Hepatocyte (in vitro differentiated cells): ENCODE data around the gene TBC1D13. TPM values are rescaled to one million over a fixed set of nuclear protein-coding genes. Genes with fewer than 3 reads are reported as not detected.
"Not testable (repeated sequence)": the region's sequence is repeated elsewhere in the genome, so short reads cannot be mapped to it uniquely, and the experiment has no call there.

Experiments
- DNase-seq: peaks from one replicate; pipeline ENCODE4 v3.0.0-alpha.2; 2016; ENCODE audit warnings: low spot score
- H2AFZ ChIP-seq: fragments of 200-600 bp; sonication (generic); 2 replicates; pipeline ENCODE4 v1.6.0; 2016; ENCODE audit warnings: antibody characterized with exemption, mild to moderate bottlenecking
- H3K27ac ChIP-seq: fragments of 200-600 bp; sonication (generic); 2 replicates; pipeline ENCODE4 v1.5.1; 2016; ENCODE audit warnings: mild to moderate bottlenecking
- H3K27me3 ChIP-seq: fragments of 200-600 bp; sonication (generic); 2 replicates; pipeline ENCODE4 v1.6.1; 2016
- H3K36me3 ChIP-seq: fragments of 200-600 bp; sonication (generic); replicated peaks from 2 replicates; pipeline ENCODE4 v1.5.1; 2016; ENCODE audit warnings: low read depth; ENCODE audit not compliant: insufficient read depth
- H3K4me1 ChIP-seq: fragments of 200-600 bp; sonication (generic); 2 replicates; pipeline ENCODE4 v1.5.1; 2016; ENCODE audit warnings: mild to moderate bottlenecking, moderate library complexity; ENCODE audit not compliant: insufficient read depth
- H3K4me2 ChIP-seq: fragments of 200-600 bp; sonication (generic); 2 replicates; pipeline ENCODE4 v1.6.0; 2016
- H3K4me3 ChIP-seq: fragments of 200-600 bp; sonication (generic); 2 replicates; pipeline ENCODE4 v1.5.1; 2016; ENCODE audit warnings: mild to moderate bottlenecking
- H3K79me2 ChIP-seq: fragments of 200-600 bp; sonication (generic); 2 replicates; pipeline ENCODE4 v1.6.0; 2017; ENCODE audit warnings: mild to moderate bottlenecking
- H3K9me2 ChIP-seq: fragments of 200-600 bp; sonication (generic); replicated peaks from 2 replicates; pipeline ENCODE4 v1.6.0; 2017; ENCODE audit warnings: mild to moderate bottlenecking; ENCODE audit not compliant: insufficient read depth
- H3K9me3 ChIP-seq: fragments of 200-600 bp; sonication (generic); 2 replicates; pipeline ENCODE4 v1.5.1; 2016; ENCODE audit warnings: low read depth, mild to moderate bottlenecking
- H4K20me1 ChIP-seq: fragments of 200-600 bp; sonication (generic); 2 replicates; pipeline ENCODE4 v1.6.0; 2016; ENCODE audit warnings: mild to moderate bottlenecking; ENCODE audit not compliant: insufficient read depth, poor library complexity, severe bottlenecking
- CTCF ChIP-seq: fragments of 200-600 bp; sonication (generic); IDR thresholded peaks from 2 replicates; pipeline ENCODE4 v1.5.1; 2016; ENCODE audit warnings: antibody characterized with exemption, mild to moderate bottlenecking; ENCODE audit not compliant: poor library complexity
- EZH2 ChIP-seq: fragments of 200-600 bp; sonication (generic); IDR thresholded peaks from 2 replicates; pipeline ENCODE4 v1.6.1; 2016; ENCODE audit warnings: antibody characterized with exemption, mild to moderate bottlenecking, borderline replicate concordance
- EZH2phosphoT487 ChIP-seq: fragments of 200-600 bp; sonication (generic); IDR thresholded peaks from one replicate; pipeline ENCODE4 v1.6.1; 2018; ENCODE audit warnings: antibody characterized with exemption, mild to moderate bottlenecking, low read depth, moderate library complexity; ENCODE audit not compliant: unreplicated experiment, severe bottlenecking
- WGBS: methylation state at CpG from one replicate; pipeline ENCODE4 v1.1.6; 2016; ENCODE audit warnings: low lambda C conversion rate; ENCODE audit errors: missing lambda C conversion rate; 5-methylcytosine and 5-hydroxymethylcytosine counted together
- polyA plus RNA-seq: library from polyadenylated mRNA; unstranded; fragments of >200 nt; fragmentation: Nextera tagmentation; extraction: Ambion mirVana; gene quantifications from 2 replicates; pipeline ENCODE4 v1.2.1, GENCODE V29; 2016
- total RNA-seq: library from RNA; depleted of rRNA; stranded (reverse); fragments of >200 nt; gene quantifications from 2 replicates; pipeline ENCODE4 v1.2.3, GENCODE V29; 2014

Gene TBC1D13
- total and polyA plus RNA-seq, 2 experiments from 2014 or later: 21.4 to 25.2 TPM

GRCh38 chr9:128773049-128773448 lies 14.0 kb upstream of the TBC1D13 start:
- H3K79me2 ChIP-seq: peaks cover 28% of the 10 kb centered on the region
- H3K27me3 ChIP-seq: no peaks in the 10 kb centered on the region
- 89% methylated on average over 5 of the region's 5 CpGs for WGBS
- H3K4me3 ChIP-seq: no peak overlapping the region
- no peak for TF ChIP-seq EZH2phosphoT487
- H3K27ac ChIP-seq: no peak overlapping the region
- H2AFZ ChIP-seq: no peak overlapping the region
- H3K4me1 ChIP-seq: peaks cover 2% of the 10 kb centered on the region
- no peaks in the 10 kb centered on the region for H4K20me1 ChIP-seq
- no peaks in the 10 kb centered on the region for H3K9me3 ChIP-seq
- no peaks in the 10 kb centered on the region for H3K36me3 ChIP-seq
- no peak for DNase-seq
- no peak overlapping the region for H3K4me2 ChIP-seq
- H3K9me2 ChIP-seq: no peaks in the 10 kb centered on the region

- WGBS: 100% methylated on average over 1 of the region's 1 CpG
- Histone ChIP-seq H3K4me3 (no peak overlapping the region), H3K9me2 (no peaks in the 10 kb centered on the region), H3K27me3 (no peaks in the 10 kb centered on the region), H4K20me1 (no peaks in the 10 kb centered on the region), H3K9me3 (no peaks in the 10 kb centered on the region), H3K36me3 (no peaks in the 10 kb centered on the region), H3K79me2 (peaks cover 11% of the 10 kb centered on the region), H3K4me1 (peaks cover 2% of the 10 kb centered on the region), H3K27ac (no peak overlapping the region), H2AFZ (no peak overlapping the region), H3K4me2 (no peak overlapping the region)
- no peak for DNase-seq
- TF ChIP-seq EZH2 (no peak), CTCF (no peak), EZH2phosphoT487 (no peak)
Observed at GRCh38 chr9:128774804-128775203, 12.2 kb upstream of the TBC1D13 start.

- H3K4me3 ChIP-seq, DNase-seq, H3K9me2 ChIP-seq, H3K27me3 ChIP-seq, H2AFZ ChIP-seq, H3K79me2 ChIP-seq, H3K9me3 ChIP-seq, H4K20me1 ChIP-seq, H3K4me2 ChIP-seq, H3K4me1 ChIP-seq, H3K36me3 ChIP-seq, H3K27ac ChIP-seq: not testable (repeated sequence)
- WGBS: no CpG with 5 or more reads among the region's 27 CpGs
Observed at GRCh38 chr9:128780093-128780492, 7.0 kb upstream of the TBC1D13 start.

- Histone ChIP-seq H3K4me1 (peaks cover under 1% of the 10 kb centered on the region), H3K4me2 (no peak overlapping the region), H3K9me2 (no peaks in the 10 kb centered on the region), H4K20me1 (no peaks in the 10 kb centered on the region), H3K4me3 (no peak overlapping the region), H2AFZ (no peak overlapping the region), H3K27me3 (no peaks in the 10 kb centered on the region), H3K79me2 (no peaks in the 10 kb centered on the region), H3K9me3 (no peaks in the 10 kb centered on the region), H3K27ac (no peak overlapping the region), H3K36me3 (no peaks in the 10 kb centered on the region)
- whole genome bisulfite sequencing: 87% methylated on average over 7 of the region's 7 CpGs
- no peak for TF ChIP-seq EZH2phosphoT487
- TF ChIP-seq CTCF: no peak
- no peak for DNase-seq
Observed at GRCh38 chr9:128781187-128782070, 5.6 kb upstream of the TBC1D13 start.
